ENCODE data around the gene NCAM1.
A peak's percentile ranks its signal among the peaks of the same experiment; 100 is the strongest.
"Not testable (repeated sequence)": the region's sequence is repeated elsewhere in the genome, so short reads cannot be mapped to it uniquely, and the experiment has no call there.

NCAM1 gene

DNA sequence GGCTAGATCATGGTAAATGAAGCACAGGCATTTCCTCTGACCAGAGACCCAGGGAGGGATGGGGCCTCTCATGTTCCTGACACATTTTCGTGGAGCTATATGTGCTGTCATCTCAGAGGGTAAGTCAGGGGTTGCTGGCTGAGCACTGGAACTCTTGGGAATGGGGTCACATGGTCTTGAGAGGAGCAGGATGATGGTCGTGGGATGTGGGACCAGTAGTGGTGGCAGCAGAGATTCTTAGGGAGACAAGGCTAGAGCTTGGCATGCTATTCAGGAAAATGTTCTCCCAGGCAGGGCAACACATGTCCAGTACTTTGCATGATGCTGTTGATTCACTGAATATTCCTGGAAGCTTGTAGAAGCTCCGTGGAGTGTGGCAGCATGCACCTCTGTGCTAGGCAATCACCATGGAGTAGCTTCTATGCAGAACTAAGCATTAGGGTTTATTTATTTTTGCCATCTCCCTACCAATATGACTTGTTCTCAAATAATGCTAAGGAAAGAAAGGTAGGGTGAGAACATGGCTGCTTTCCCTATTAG lies 321.7 kb downstream of the NCAM1 start:
- no peak for DNase-seq

GRCh38 chr11:113283881-113284280 lies 322.7 kb downstream of the NCAM1 start:
- no peak for DNase-seq

DNA sequence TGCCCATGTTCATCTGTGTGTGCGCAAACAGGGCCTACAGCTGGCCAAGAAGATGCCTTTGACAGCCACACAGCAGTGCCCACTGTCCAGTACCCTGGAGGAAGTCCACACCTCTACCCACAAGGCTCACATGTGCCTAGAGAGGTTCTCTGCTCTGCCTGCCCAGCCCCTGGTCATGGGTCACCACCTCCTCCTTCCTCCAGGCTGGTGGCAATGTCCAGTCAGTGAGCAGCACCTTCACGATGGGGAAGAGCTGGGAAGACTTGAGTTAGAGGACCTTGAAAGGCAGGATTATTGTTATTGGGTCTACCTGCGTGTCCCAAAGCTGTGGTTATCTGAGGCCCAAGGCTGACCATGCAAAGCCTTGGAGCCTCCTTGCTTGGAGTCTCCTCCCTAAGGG lies 324.8 kb downstream of the NCAM1 start:
- DNase-seq, result no peak

DNA sequence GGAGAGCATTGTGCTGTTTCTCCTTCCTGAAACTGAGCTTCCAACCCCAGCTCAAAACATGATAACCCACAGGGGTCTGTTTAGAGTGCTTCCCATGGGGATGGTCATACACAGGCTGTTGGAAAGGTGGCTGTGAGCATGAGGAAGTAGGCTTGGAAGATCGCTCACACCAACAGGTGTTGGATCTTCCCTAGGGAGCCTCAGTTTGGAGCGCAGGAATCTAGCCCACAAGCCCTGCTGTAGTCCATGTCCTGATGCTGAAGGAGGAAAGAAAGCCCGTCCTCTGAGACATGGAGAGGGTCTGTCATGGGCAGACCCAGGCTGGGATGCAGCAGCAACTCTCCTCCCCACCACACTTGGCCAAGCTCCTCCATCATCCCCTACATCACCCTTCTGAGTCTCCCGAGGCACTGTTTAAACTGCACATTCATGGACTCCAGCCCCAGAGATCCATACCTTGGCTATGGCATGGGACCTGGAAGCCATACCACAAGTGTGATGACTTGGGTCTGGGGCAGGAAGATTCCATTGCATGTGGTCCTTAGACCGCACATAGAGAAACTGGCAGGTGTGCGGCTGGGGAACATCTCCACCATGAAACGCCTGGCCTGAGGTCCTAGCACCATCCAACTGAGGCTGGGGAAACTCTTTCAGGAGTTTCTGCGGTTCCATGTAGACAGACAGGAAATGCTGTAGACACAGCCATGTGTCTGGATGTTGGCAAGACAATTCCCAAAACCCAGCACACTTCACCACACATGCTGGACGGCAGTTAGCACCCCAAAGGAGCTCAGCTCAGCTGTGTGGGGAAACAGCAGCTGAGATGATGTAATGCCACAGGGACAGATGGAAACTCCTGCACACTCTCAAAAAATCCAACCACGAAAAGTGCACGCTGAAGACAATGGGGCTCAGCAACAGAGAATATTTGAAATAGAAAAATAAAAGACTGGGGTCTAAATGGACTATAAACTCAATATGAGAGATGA lies 325.6 kb downstream of the NCAM1 start:
- DNase-seq, result no peak

GRCh38 chr11:113287801-113288200 lies 326.6 kb downstream of the NCAM1 start:
- DNase-seq, result no peak

DNA sequence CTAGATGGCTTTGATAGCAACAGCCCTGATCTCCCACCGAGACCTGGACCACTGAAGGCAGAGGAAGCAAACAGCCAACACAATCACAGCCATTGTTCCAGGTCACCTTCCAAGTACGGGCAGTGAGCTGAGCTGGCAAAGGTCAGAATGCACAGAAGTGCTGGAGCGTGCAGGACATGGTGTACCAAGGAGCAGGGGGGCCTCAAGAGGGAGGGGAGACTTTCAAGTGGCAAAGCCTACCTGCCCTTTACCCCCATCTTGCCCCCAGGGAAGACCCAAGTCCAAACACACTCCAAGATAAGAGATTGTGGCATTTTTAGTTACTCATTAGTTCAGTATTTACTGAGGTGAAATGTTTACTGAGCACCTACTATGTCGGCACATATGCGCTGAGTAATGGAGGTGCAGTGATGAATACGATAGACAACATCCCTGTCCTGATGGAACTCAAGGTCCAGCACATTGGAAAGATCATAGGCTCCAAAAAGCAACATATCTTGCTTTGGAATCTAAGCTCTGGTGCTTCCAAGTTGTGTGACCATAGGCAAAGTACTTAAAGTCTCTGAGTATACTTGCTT lies 327.2 kb downstream of the NCAM1 start:
- no peak for DNase-seq

- DNase-seq, result peak; percentile 38 to 49
These were observed 328.4 kb downstream of the NCAM1 start for GRCh38 chr11:113289431-113290187.

- DNase-seq, result no peak
These were observed 332.7 kb downstream of the NCAM1 start for GRCh38 chr11:113293936-113294335.

DNA sequence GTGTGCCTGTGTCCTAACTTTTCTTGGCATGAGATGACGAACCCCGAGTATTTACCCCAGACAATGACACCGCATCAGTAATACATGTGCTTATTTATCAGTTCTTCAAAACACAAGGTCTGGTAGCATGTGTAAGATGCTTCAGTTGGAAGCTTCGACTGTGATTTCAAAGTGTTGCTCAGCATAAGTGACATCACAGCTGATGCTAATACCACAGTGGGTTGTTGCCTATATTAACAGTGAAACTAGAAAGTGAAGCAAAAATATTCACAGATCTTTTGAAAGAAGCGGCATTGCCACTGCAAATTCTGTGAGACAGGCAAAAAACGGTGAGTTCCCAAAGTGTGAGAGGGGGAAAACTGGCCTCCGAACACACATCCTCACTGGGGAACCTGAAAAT lies 334.8 kb downstream of the NCAM1 start:
- no peak for DNase-seq

DNA sequence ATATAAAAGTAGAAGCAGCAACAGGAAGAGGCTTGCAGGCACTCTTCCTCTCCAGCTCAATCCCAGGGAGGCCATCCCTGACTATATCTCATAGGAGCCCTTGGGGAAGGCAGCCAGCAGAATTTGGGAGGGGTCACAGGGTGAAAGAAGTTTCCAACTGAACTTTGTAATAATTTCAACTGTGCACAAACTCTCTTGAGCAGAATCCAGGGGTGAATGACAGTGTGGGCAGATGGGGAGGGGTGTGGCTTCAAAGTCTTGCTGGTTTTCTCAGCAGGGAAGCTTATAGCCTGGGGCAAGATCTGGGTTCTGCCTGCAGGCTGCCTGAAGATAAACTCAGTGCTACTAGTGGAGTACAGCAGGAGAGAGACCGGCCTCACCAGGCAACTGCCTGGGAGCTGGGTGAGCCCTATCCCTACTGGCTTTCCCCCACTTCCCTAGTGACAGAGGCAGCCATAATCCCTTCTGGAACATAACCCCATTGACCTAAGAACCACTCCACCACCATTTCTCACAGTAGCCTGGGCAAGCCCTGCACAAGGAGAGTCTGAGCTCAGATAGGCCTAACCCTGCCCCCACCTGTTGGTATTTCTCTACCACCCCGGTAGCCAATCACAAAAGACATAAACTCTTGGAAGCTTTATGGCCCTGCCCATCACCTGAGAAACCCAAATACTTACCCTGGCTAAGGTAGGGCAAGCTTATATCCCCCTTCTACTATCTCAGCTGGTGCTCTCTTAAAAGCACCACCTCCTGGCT lies 335.4 kb downstream of the NCAM1 start:
- no peak for DNase-seq

- DNase-seq, result not testable (repeated sequence)
These were observed 337.3 kb downstream of the NCAM1 start for GRCh38 chr11:113298496-113298895.

GRCh38 chr11:113304916-113305315 lies 343.7 kb downstream of the NCAM1 start:
- DNase-seq, result no peak

DNA sequence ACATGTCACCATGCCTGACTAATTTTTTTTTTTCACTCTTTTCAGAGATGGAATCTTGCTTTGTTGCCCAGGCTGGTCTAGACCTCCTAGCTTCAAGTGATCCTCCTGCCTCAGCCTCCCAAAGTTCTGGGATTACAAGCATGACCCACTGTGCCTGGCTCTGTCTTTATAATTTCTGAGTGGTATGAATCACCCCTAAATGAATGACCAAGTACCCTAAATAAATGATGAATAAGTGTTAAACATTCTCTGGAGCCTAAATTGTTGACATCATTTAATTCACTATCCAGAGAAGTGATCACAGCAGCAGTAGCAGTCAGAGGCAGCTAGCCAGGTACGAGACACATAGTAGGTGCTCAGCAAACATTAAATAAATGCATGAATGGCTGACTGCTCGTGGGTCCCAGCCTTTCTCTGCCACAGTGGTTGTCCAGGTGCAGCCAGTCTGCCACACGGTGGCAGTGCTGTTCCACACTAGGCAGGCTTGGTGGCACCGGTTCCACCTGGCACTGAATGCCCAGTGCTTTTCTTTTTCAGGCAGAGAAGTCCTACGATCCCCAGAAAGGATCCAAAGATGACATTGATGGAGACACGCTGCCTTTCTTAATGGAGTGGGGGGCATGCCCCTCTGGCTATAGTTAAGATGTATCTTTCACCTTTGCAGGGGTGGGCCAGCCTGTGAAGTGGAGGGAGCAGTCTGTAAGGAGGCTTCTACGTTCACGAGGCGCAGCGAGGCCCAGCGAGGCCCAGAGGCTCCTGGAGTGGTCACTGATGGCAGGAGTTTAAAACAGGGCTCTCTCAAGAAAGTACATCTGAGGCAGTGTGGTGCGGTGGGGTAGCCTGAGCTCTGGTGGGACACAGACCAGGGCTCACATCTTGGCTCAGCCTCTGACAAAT lies 344.5 kb downstream of the NCAM1 start:
- DNase-seq, result peak; percentile 61 to 72

DNA sequence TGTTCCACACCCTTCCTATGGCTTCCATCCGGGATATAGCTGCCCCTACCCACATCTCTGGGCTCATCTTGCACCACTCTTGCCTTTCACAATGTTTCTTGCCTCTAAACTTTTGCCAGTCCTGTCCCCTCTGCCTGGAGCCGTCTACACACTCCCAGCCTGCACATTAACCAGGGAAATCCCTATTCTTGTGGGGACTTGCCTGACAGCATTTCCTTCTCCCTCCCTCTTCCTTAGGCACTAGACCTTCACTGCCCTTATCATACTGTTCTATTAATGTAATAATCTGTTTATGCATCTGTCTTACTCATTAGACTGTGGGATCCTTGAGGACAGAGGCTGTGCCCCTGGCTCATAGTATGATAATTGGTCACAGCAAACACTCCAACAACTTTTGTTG lies 347.4 kb downstream of the NCAM1 start:
- no peak for DNase-seq

- no peak for DNase-seq
These were observed 350.3 kb downstream of the NCAM1 start for GRCh38 chr11:113311536-113311935.

DNA sequence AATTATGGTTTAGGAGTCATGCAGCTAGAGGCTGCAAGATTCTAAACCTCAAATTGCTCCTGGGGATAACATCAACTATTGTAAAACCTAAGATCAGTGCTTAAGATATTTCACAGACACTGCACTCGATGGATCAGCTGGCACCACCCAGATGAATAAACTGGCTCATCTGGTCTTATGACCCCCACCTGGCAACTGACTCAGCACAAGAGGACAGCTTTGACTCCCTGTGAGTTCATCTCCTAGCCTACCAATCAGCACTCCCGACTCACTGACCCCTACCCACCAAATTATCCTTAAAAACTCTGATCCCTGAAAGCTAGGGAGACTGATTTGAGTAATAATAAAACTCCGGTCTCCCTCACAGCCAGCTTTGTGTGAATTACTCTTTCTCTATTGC lies 352.4 kb downstream of the NCAM1 start:
- DNase-seq, result no peak

GRCh38 chr11:113314065-113314388 lies 352.8 kb downstream of the NCAM1 start:
- DNase-seq, result no peak

- DNase-seq, result peak; percentile 91 to 92
These were observed 353.4 kb downstream of the NCAM1 start, which contains the start of gene TTC12 for GRCh38 chr11:113314389-113315301. TTC12 (plus strand) TSS chr11:113314583; CDS start chr11:113316258, 1,675 bp downstream.

DNA sequence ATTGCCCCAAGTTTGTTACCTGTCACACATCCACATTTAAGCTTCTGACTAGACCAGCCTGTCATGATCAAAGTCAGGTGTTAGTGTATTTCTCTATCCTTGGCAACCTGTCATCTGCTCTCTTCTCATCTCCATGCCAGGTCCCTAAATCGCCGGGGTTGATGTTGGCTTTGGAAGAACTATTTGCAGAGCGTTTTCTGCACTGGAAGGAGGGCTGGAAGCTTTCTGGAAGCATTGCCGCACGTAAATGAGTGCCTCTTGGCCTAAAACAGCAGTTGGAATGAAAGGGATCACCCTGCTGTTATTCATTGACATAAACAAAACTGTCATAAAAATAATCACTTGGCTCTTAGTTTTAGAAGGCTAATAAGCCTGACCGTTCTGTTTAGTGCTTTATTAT lies 354.6 kb downstream of the NCAM1 start:
- no peak for DNase-seq

- no peak for DNase-seq
These were observed 355.0 kb downstream of the NCAM1 start for GRCh38 chr11:113316256-113316655.

All from activated CD4-positive, alpha-beta T cell treated with anti-CD3 and anti-CD28 coated beads for 4 hours (primary cell).